GM23338 (cell line): ENCODE data around the gene COBL. TPM values are rescaled to one million over a fixed set of nuclear protein-coding genes. Genes with fewer than 3 reads are reported as not detected.
A peak's percentile ranks its signal among the peaks of the same experiment; 100 is the strongest.

ENCODE experiments used
- ATAC-seq: fragments of 200-7000 bp; cut with Tn5 transposase; 3 replicates; pipeline ENCODE4 v1.9.1; 2020
- DNase-seq: peaks from one replicate; pipeline ENCODE4 v3.0.0-alpha.2; 2015; ENCODE audit warnings: low spot score
- H2AFZ ChIP-seq: fragments of 200-600 bp; sonication (generic); 2 replicates; pipeline ENCODE4 v1.8.0; 2016; ENCODE audit warnings: antibody characterized with exemption, mild to moderate bottlenecking, moderate library complexity
- H3F3A ChIP-seq: fragments of 200-600 bp; sonication (generic); replicated peaks from 2 replicates; pipeline ENCODE4 v1.8.0; 2017; ENCODE audit warnings: antibody characterized with exemption, mixed run types, low read depth
- H3K27ac ChIP-seq: fragments of 200-600 bp; sonication (generic); 2 replicates; pipeline ENCODE4 v1.6.1; 2016; ENCODE audit warnings: low read depth
- H3K27me3 ChIP-seq: fragments of 200-600 bp; sonication (generic); 2 replicates; pipeline ENCODE4 v1.8.0; 2016; ENCODE audit warnings: mild to moderate bottlenecking, mixed run types, moderate library complexity; ENCODE audit not compliant: insufficient read depth
- H3K36me3 ChIP-seq: fragments of 200-600 bp; sonication (generic); 2 replicates; pipeline ENCODE4 v1.8.0; 2016; ENCODE audit warnings: mild to moderate bottlenecking; ENCODE audit not compliant: insufficient read depth
- H3K4me1 ChIP-seq: fragments of 200-600 bp; sonication (generic); 2 replicates; pipeline ENCODE4 v1.8.0; 2016; ENCODE audit warnings: mild to moderate bottlenecking, moderate library complexity; ENCODE audit not compliant: insufficient read depth
- H3K4me2 ChIP-seq: fragments of 200-600 bp; sonication (generic); 2 replicates; pipeline ENCODE4 v1.7.1; 2017; ENCODE audit warnings: mixed run types
- H3K4me3 ChIP-seq: fragments of 200-600 bp; sonication (generic); 2 replicates; pipeline ENCODE4 v1.6.1; 2016; ENCODE audit warnings: mixed run types
- H3K79me2 ChIP-seq: fragments of 200-600 bp; sonication (generic); replicated peaks from 2 replicates; pipeline ENCODE4 v1.8.0; 2017; ENCODE audit warnings: mild to moderate bottlenecking; ENCODE audit not compliant: insufficient read depth
- H3K9me2 ChIP-seq: fragments of 200-600 bp; sonication (generic); 2 replicates; pipeline ENCODE4 v1.8.0; 2017; ENCODE audit not compliant: insufficient read depth
- H4K20me1 ChIP-seq: fragments of 200-600 bp; sonication (generic); replicated peaks from 2 replicates; pipeline ENCODE4 v1.8.0; 2017; ENCODE audit warnings: mild to moderate bottlenecking; ENCODE audit not compliant: insufficient read depth
- H3K27ac Mint-ChIP-seq: 2 replicates; pipeline ENCODE4 v1.8.0; 2020; ENCODE audit warnings: inconsistent platforms, mild to moderate bottlenecking, moderate library complexity, mixed read lengths
- H3K27me3 Mint-ChIP-seq: 3 replicates; pipeline ENCODE4 v1.8.0; 2022; ENCODE audit warnings: low read depth, mild to moderate bottlenecking, moderate library complexity, mixed read lengths, inconsistent platforms; ENCODE audit not compliant: insufficient read depth, poor library complexity
- H3K36me3 Mint-ChIP-seq: 3 replicates; pipeline ENCODE4 v1.8.0; 2021; ENCODE audit warnings: low read depth, mild to moderate bottlenecking, inconsistent platforms, moderate library complexity, mixed read lengths
- H3K4me1 Mint-ChIP-seq: 3 replicates; pipeline ENCODE4 v1.8.0; 2020; ENCODE audit warnings: mild to moderate bottlenecking, inconsistent platforms, mixed read lengths
- H3K4me3 Mint-ChIP-seq: 3 replicates; pipeline ENCODE4 v1.8.0; 2021; ENCODE audit warnings: moderate library complexity, mild to moderate bottlenecking, inconsistent platforms, mixed read lengths
- H3K9me3 Mint-ChIP-seq: 3 replicates; pipeline ENCODE4 v1.8.0; 2020; ENCODE audit warnings: moderate library complexity, mild to moderate bottlenecking, inconsistent platforms, mixed read lengths
- CREB1 ChIP-seq: fragments of 250-450 bp; sonication (Bioruptor Pico); IDR thresholded peaks from 2 replicates; pipeline ENCODE4 v1.5.0; 2020; ENCODE audit warnings: low read depth, mild to moderate bottlenecking, moderate library complexity
- CTCF ChIP-seq, 2 experiments: fragments of 200-600 bp in 1 of 2; sonication (generic) in 1 of 2; conservative IDR thresholded peaks; 2 replicates each; pipeline versions ENCODE4 v1.5.1 to v1.6.1; 2016 to 2017; ENCODE audit warnings: antibody characterized with exemption in 2 of 2, low read depth in 2 of 2, mild to moderate bottlenecking in 2 of 2, moderate library complexity in 1 of 2
- ETS1 ChIP-seq: IDR thresholded peaks from 2 replicates; pipeline ENCODE4 v1.6.1; 2016; ENCODE audit warnings: antibody characterized with exemption
- EZH2 ChIP-seq: fragments of 200-600 bp; sonication (generic); IDR thresholded peaks from one replicate; pipeline ENCODE4 v1.8.0; 2017; ENCODE audit warnings: antibody characterized with exemption, mild to moderate bottlenecking, low read depth; ENCODE audit not compliant: unreplicated experiment
- EZH2phosphoT487 ChIP-seq: fragments of 200-600 bp; sonication (generic); IDR thresholded peaks from one replicate; pipeline ENCODE4 v1.8.1; 2018; ENCODE audit warnings: antibody characterized with exemption; ENCODE audit not compliant: unreplicated experiment
- JUNB ChIP-seq: IDR thresholded peaks from one replicate; pipeline ENCODE4 v1.6.1; 2016; ENCODE audit warnings: antibody characterized with exemption; ENCODE audit not compliant: unreplicated experiment
- NANOG ChIP-seq: IDR thresholded peaks from 2 replicates; pipeline ENCODE4 v1.6.1; 2016; ENCODE audit warnings: antibody characterized with exemption, borderline replicate concordance
- POLR2AphosphoS5 ChIP-seq: IDR thresholded peaks from 2 replicates; pipeline ENCODE4 v1.6.1; 2016; ENCODE audit warnings: antibody characterized with exemption, low read depth
- REST ChIP-seq: IDR thresholded peaks from one replicate; pipeline ENCODE4 v1.6.1; 2018; ENCODE audit warnings: antibody characterized with exemption; ENCODE audit not compliant: unreplicated experiment
- STAT1 ChIP-seq: IDR thresholded peaks from one replicate; pipeline ENCODE4 v1.6.1; 2016; ENCODE audit warnings: antibody characterized with exemption; ENCODE audit not compliant: unreplicated experiment
- ZNF114 ChIP-seq: fragments of 250-450 bp; sonication (Bioruptor Pico); IDR thresholded peaks from 2 replicates; pipeline ENCODE4 v1.5.0; 2020; ENCODE audit warnings: mild to moderate bottlenecking, moderate library complexity
- ZNF331 ChIP-seq: fragments of 250-450 bp; sonication (Bioruptor Pico); IDR thresholded peaks from 2 replicates; pipeline ENCODE4 v1.5.0; 2020; ENCODE audit warnings: low read depth, mild to moderate bottlenecking, moderate library complexity
- ZNF462 ChIP-seq: fragments of 250-450 bp; sonication (Bioruptor Pico); IDR thresholded peaks from 2 replicates; pipeline ENCODE4 v1.5.0; 2020; ENCODE audit warnings: mild to moderate bottlenecking, moderate library complexity
- polyA plus RNA-seq: library from polyadenylated mRNA; unstranded; fragments of >200 nt; fragmentation: Nextera tagmentation; extraction: Ambion mirVana; gene quantifications from 2 replicates; pipeline ENCODE4 v1.2.1, GENCODE V29; 2016
- total RNA-seq: library from RNA; depleted of rRNA; stranded (reverse); fragments of >200 nt; shearing (Covaris generic); gene quantifications from 2 replicates; pipeline ENCODE4 v1.2.3, GENCODE V29; 2014

Gene COBL
- total and polyA plus RNA-seq, 2 experiments from 2014 or later, result 18.3 to 51.9 TPM

- H3K36me3 Mint-ChIP-seq, result no peaks in the 10 kb centered on the region; the same call in 2 of the 3 replicates
These were observed 93.1 kb downstream of the COBL start for GRCh38 chr7:51223505-51223904.

More at GRCh38 chr7:51223505-51223904, 93.1 kb downstream of the COBL start:
- TF ChIP-seq ZNF331 (CRISPR knock-in tag) (no peak), CTCF (conservative IDR thresholded peaks at IDR 0.05; ENCODE audit: low read depth in 2 of 2) (no peak), POLR2AphosphoS5 (no peak), ETS1 (no peak), ZNF462 (CRISPR knock-in tag) (no peak), ZNF114 (no peak), CREB1 (CRISPR knock-in tag) (no peak), EZH2 (no peak), STAT1 (no peak), REST (no peak), EZH2phosphoT487 (no peak), NANOG (no peak), JUNB (no peak)
- peaks cover 30% of the 10 kb centered on the region for H4K20me1 ChIP-seq
- H3K9me3 Mint-ChIP-seq, result no peaks in the 10 kb centered on the region
- H2AFZ ChIP-seq, result no peak overlapping the region
- no peaks in the 10 kb centered on the region for H3K36me3 ChIP-seq
- peaks cover 14% of the 10 kb centered on the region for H3F3A ChIP-seq
- ATAC-seq, result no peak
- no peak for DNase-seq
- peaks cover 33% of the 10 kb centered on the region for H3K4me1 Mint-ChIP-seq
- no peak overlapping the region for H3K27ac ChIP-seq
- H3K27ac Mint-ChIP-seq, result peak overlapping the region; percentile 43
- no peaks in the 10 kb centered on the region for H3K27me3 ChIP-seq
- peaks cover 17% of the 10 kb centered on the region for H3K4me1 ChIP-seq
- no peak overlapping the region for H3K4me3 Mint-ChIP-seq
- no peaks in the 10 kb centered on the region for H3K9me2 ChIP-seq
- peaks cover 69% of the 10 kb centered on the region for H3K79me2 ChIP-seq
- H3K27me3 Mint-ChIP-seq, result peaks cover 3% of the 10 kb centered on the region
- no peak overlapping the region for H3K4me2 ChIP-seq
- H3K4me3 ChIP-seq, result no peak overlapping the region
